ENCODE measurements around the gene PAFAH1B1.

DNA sequence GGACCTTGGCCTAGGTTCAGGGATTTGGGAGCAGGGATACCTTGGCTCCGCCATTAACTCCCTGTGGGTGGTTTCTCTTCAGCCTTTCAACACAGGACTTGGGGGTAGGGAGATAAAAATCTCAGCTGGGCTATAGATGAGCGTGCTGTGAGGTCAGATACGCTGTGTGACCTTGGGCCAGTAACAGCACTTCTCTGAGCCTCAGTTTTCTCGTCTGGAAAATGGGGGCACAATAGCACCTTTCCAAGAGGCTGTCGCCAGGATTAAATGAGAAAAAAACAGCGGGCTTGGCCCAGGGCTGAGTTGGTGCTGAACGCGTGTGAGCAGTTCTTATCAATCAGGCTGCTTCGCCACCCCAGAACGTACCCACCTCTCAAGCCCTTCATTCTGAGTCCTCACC is 138.4 kb downstream of the PAFAH1B1 start:
- TF ChIP-seq, protein P1, sequence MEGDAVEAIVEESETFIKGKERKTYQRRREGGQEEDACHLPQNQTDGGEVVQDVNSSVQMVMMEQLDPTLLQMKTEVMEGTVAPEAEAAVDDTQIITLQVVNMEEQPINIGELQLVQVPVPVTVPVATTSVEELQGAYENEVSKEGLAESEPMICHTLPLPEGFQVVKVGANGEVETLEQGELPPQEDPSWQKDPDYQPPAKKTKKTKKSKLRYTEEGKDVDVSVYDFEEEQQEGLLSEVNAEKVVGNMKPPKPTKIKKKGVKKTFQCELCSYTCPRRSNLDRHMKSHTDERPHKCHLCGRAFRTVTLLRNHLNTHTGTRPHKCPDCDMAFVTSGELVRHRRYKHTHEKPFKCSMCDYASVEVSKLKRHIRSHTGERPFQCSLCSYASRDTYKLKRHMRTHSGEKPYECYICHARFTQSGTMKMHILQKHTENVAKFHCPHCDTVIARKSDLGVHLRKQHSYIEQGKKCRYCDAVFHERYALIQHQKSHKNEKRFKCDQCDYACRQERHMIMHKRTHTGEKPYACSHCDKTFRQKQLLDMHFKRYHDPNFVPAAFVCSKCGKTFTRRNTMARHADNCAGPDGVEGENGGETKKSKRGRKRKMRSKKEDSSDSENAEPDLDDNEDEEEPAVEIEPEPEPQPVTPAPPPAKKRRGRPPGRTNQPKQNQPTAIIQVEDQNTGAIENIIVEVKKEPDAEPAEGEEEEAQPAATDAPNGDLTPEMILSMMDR (conservative IDR thresholded peaks at IDR 0.05; ENCODE audit: low read depth, low read length), result no peak
- no peak for TF ChIP-seq EZH2 (IDR thresholded peaks at IDR 0.05; ENCODE audit: low read length, unreplicated experiment)

All from PC-3 (cell line).